SU-DHL-6 (cell line): ENCODE results near the gene KIAA1586.

Experiments used
- H2AFZ ChIP-seq: fragments of 200-600 bp; sonication (generic); 2 replicates; pipeline ENCODE4 v1.6.1; 2014; ENCODE audit warnings: low read depth, mild to moderate bottlenecking, moderate library complexity, mixed read lengths, antibody characterized with exemption, low read length; ENCODE audit not compliant: severe bottlenecking
- H3F3A ChIP-seq: fragments of 200-600 bp; shearing (Covaris generic); 2 replicates; pipeline ENCODE4 v1.6.0; 2016; ENCODE audit warnings: antibody characterized with exemption, mild to moderate bottlenecking; ENCODE audit not compliant: insufficient read depth
- H3K27ac ChIP-seq: fragments of 200-600 bp; sonication (generic); 2 replicates; pipeline ENCODE4 v1.5.1; 2016; ENCODE audit warnings: low read depth, mild to moderate bottlenecking, low read length, moderate library complexity, mixed read lengths
- H3K27me3 ChIP-seq: fragments of 200-600 bp; sonication (generic), shearing (Covaris generic); 2 replicates; pipeline ENCODE4 v1.6.0; 2014; ENCODE audit warnings: mild to moderate bottlenecking, low read length
- H3K36me3 ChIP-seq: fragments of 200-600 bp; sonication (generic); 2 replicates; pipeline ENCODE4 v1.6.1; 2014; ENCODE audit warnings: mild to moderate bottlenecking, low read length, mixed read lengths
- H3K4me2 ChIP-seq: fragments of 300-600, 200-600 bp; shearing (Covaris generic), sonication (generic); 2 replicates; pipeline ENCODE4 v1.6.0; 2014; ENCODE audit warnings: low read length, low read depth, mild to moderate bottlenecking; ENCODE audit not compliant: poor library complexity, severe bottlenecking
- H3K4me3 ChIP-seq: fragments of 200-600 bp; sonication (generic); 2 replicates; pipeline ENCODE4 v1.5.1; 2014; ENCODE audit warnings: antibody characterized with exemption, low read length, mild to moderate bottlenecking, mixed read lengths; ENCODE audit not compliant: insufficient read depth, poor library complexity, severe bottlenecking
- H3K79me2 ChIP-seq: fragments of 200-600 bp; sonication (generic); 2 replicates; pipeline ENCODE4 v1.6.1; 2014; ENCODE audit warnings: mild to moderate bottlenecking, low read length, moderate library complexity; ENCODE audit not compliant: insufficient read depth
- H3K9ac ChIP-seq: fragments of 200-600 bp; sonication (generic); 2 replicates; pipeline ENCODE4 v1.7.0; 2014; ENCODE audit warnings: mild to moderate bottlenecking, low read length
- H3K9me2 ChIP-seq: fragments of 200-600 bp; sonication (generic); replicated peaks from 2 replicates; pipeline ENCODE4 v1.6.1; 2014; ENCODE audit warnings: low read length; ENCODE audit not compliant: insufficient read depth
- H3K9me3 ChIP-seq: fragments of 200-600 bp; sonication (generic); 2 replicates; pipeline ENCODE4 v1.6.1; 2014; ENCODE audit warnings: low read length, mixed read lengths; ENCODE audit not compliant: insufficient read depth
- H4K20me1 ChIP-seq: fragments of 200-600 bp; sonication (generic); 2 replicates; pipeline ENCODE4 v1.6.1; 2014; ENCODE audit warnings: low read depth, mild to moderate bottlenecking, antibody characterized with exemption, low read length, moderate library complexity, mixed read lengths
- CTCF ChIP-seq: fragments of 200-600 bp; sonication (generic); IDR thresholded peaks from one replicate; pipeline ENCODE4 v1.5.1; 2017; ENCODE audit warnings: antibody characterized with exemption, mild to moderate bottlenecking, low read length, moderate library complexity; ENCODE audit not compliant: insufficient read depth, poor library complexity, severe bottlenecking
- EZH2phosphoT487 ChIP-seq: fragments of 200-600 bp; sonication (generic), shearing (Covaris generic); conservative IDR thresholded peaks from 2 replicates; pipeline ENCODE4 v1.6.1; 2018; ENCODE audit warnings: mild to moderate bottlenecking, antibody characterized with exemption, low read length, moderate library complexity, mixed read lengths

The KIAA1586 gene

GRCh38 chr6:57017069-57017468, 29.4 kb upstream of the KIAA1586 start:
- no peaks in the 10 kb centered on the region for H3K27me3 ChIP-seq
- no peaks in the 10 kb centered on the region for H3K79me2 ChIP-seq
- no peak overlapping the region for H3K9ac ChIP-seq
- H3K4me2 ChIP-seq = no peak overlapping the region
- no peak for TF ChIP-seq EZH2phosphoT487
- TF ChIP-seq CTCF = no peak
- H3K4me3 ChIP-seq = no peak overlapping the region
- H4K20me1 ChIP-seq = no peaks in the 10 kb centered on the region
- H2AFZ ChIP-seq = no peak overlapping the region
- H3K9me3 ChIP-seq = no peaks in the 10 kb centered on the region
- H3K36me3 ChIP-seq = no peaks in the 10 kb centered on the region
- H3K27ac ChIP-seq = no peak overlapping the region
- no peaks in the 10 kb centered on the region for H3F3A ChIP-seq
- H3K9me2 ChIP-seq = no peaks in the 10 kb centered on the region

DNA sequence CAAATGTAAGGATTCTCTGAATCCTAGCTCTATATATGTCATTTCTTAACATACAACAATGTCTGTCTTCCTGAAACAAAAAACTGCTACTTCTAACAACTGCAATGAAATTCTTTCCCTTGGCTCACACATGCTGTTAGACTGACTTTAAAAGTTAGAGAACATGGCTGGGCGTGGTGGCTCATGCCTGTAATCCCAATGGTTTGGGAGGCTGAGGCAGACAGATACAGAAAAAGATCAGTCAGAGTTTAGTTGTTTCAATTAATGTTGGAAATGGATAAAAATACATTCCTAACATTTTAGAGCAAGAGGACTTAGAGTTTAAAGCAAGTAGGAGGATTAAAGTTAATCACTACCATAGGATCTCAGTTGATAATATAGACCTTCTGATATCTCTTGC, 28.7 kb upstream of the KIAA1586 start:
- Histone ChIP-seq H3K27ac (no peak overlapping the region), H2AFZ (no peak overlapping the region), H3K9me3 (no peaks in the 10 kb centered on the region), H3F3A (no peaks in the 10 kb centered on the region), H4K20me1 (no peaks in the 10 kb centered on the region), H3K9ac (no peak overlapping the region), H3K9me2 (no peaks in the 10 kb centered on the region), H3K79me2 (no peaks in the 10 kb centered on the region), H3K4me2 (no peak overlapping the region), H3K27me3 (no peaks in the 10 kb centered on the region), H3K36me3 (no peaks in the 10 kb centered on the region), H3K4me3 (no peak overlapping the region)
- TF ChIP-seq CTCF (no peak), EZH2phosphoT487 (no peak)

DNA sequence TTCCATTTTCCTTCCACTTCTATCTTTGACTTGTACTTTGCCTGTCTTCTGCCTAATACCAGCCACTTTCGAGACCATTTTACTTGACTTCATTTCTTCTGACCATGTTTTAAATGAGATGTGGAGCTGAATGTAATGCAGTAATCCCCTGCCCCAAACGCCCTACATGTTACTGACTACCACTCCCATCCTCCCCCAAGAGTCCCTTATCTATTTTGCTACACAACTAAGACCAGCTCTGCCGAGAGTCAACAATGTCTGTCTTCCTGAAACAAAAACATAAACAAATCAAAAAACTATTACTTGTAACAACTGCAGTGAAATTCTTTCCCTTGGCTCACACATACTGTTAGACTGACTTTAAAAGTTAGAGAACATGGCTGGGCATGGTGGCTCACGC, 27.1 kb upstream of the KIAA1586 start:
- Histone ChIP-seq H3K4me2 (no peak overlapping the region), H3K9me3 (no peaks in the 10 kb centered on the region), H4K20me1 (no peaks in the 10 kb centered on the region), H3K4me3 (no peak overlapping the region), H3K9ac (no peak overlapping the region), H3K27ac (no peak overlapping the region), H2AFZ (no peak overlapping the region), H3K27me3 (no peaks in the 10 kb centered on the region), H3K36me3 (no peaks in the 10 kb centered on the region), H3F3A (no peaks in the 10 kb centered on the region), H3K79me2 (no peaks in the 10 kb centered on the region), H3K9me2 (no peaks in the 10 kb centered on the region)
- no peak for TF ChIP-seq CTCF
- no peak for TF ChIP-seq EZH2phosphoT487
